GM21737 (cell line): Measurements from ENCODE around the gene FAS.
"Not testable (repeated sequence)": the region's sequence is repeated elsewhere in the genome, so short reads cannot be mapped to it uniquely, and the experiment has no call there.

Experiments used
- ATAC-seq: cut with Tn5 transposase; IDR thresholded peaks from one replicate; pipeline ENCODE4 v1.9.1; 2021; ENCODE audit warnings: mild to moderate bottlenecking, moderate library complexity; ENCODE audit not compliant: unreplicated experiment

Gene FAS

GRCh38 chr10:88991899-88992320 is 1.3 kb downstream of the FAS start:
- ATAC-seq = no peak

- no peak for ATAC-seq
Measured at GRCh38 chr10:88992921-88993524, 2.4 kb downstream of the FAS start.

GRCh38 chr10:88994019-88994418 is 3.4 kb downstream of the FAS start:
- no peak for ATAC-seq

- ATAC-seq = no peak
Measured at GRCh38 chr10:88995156-88995876, 4.7 kb downstream of the FAS start.

GRCh38 chr10:88996927-88997326 is 6.3 kb downstream of the FAS start:
- ATAC-seq = peak; percentile 43

GRCh38 chr10:88999625-89000024 is 9.0 kb downstream of the FAS start:
- ATAC-seq = no peak

- ATAC-seq = peak; percentile 36
Measured at GRCh38 chr10:89001024-89001728, 10.6 kb downstream of the FAS start.

GRCh38 chr10:89001729-89002072 is 11.1 kb downstream of the FAS start:
- no peak for ATAC-seq

- no peak for ATAC-seq
Measured at GRCh38 chr10:89002226-89002978, 11.8 kb downstream of the FAS start.

GRCh38 chr10:89003344-89003743 is 12.7 kb downstream of the FAS start:
- no peak for ATAC-seq

GRCh38 chr10:89007129-89007893 is 16.7 kb downstream of the FAS start:
- no peak for ATAC-seq

GRCh38 chr10:89018700-89019346 is 28.2 kb downstream of the FAS start:
- ATAC-seq = not testable (repeated sequence)

GRCh38 chr10:89019569-89020327 is 29.1 kb downstream of the FAS start:
- ATAC-seq = no peak

- not testable (repeated sequence) for ATAC-seq
Measured at GRCh38 chr10:89021526-89021925, 30.9 kb downstream of the FAS start.

- ATAC-seq = no peak
Measured at GRCh38 chr10:89022734-89023133, 32.1 kb downstream of the FAS start.

GRCh38 chr10:89025453-89025852 is 34.9 kb downstream of the FAS start:
- ATAC-seq = no peak

GRCh38 chr10:89029181-89029580 is 38.6 kb downstream of the FAS start:
- ATAC-seq = no peak

GRCh38 chr10:89029785-89030437 is 39.3 kb downstream of the FAS start:
- ATAC-seq = no peak

- no peak for ATAC-seq
Measured at GRCh38 chr10:89030791-89031190, 40.2 kb downstream of the FAS start.
